WERI-Rb-1 (cell line): ENCODE results near the gene KIAA0319L.

ENCODE experiments used
- DNase-seq: peaks from one replicate; pipeline ENCODE4 v3.0.0-alpha.2; 2020
- H3K27ac ChIP-seq: fragments of 250-450 bp; sonication (Bioruptor Pico); 2 replicates; pipeline ENCODE4 v1.5.1; 2020; ENCODE audit warnings: mild to moderate bottlenecking, moderate library complexity
- H3K27me3 ChIP-seq: fragments of 250-450 bp; sonication (Bioruptor Pico); 2 replicates; pipeline ENCODE4 v1.5.1; 2021; ENCODE audit warnings: mild to moderate bottlenecking, low read depth, moderate library complexity; ENCODE audit not compliant: insufficient read depth, severe bottlenecking
- H3K36me3 ChIP-seq: fragments of 250-450 bp; sonication (Bioruptor Pico); 2 replicates; pipeline ENCODE4 v1.5.1; 2020; ENCODE audit warnings: mild to moderate bottlenecking, moderate library complexity
- H3K4me3 ChIP-seq: 2 replicates; pipeline ENCODE4 v1.5.1; 2011; ENCODE audit warnings: low read depth, mild to moderate bottlenecking, control low read depth, low read length
- H3K9me3 ChIP-seq: fragments of 250-450 bp; sonication (Bioruptor Pico); 2 replicates; pipeline ENCODE4 v1.5.1; 2021; ENCODE audit warnings: mild to moderate bottlenecking, moderate library complexity; ENCODE audit not compliant: severe bottlenecking
- TF ChIP-seq, protein P1 (sequence below): IDR thresholded peaks from 2 replicates; pipeline ENCODE4 v1.5.1; 2011; ENCODE audit warnings: low read depth, mild to moderate bottlenecking, control low read depth, inconsistent platforms, low read length

Gene KIAA0319L

DNA sequence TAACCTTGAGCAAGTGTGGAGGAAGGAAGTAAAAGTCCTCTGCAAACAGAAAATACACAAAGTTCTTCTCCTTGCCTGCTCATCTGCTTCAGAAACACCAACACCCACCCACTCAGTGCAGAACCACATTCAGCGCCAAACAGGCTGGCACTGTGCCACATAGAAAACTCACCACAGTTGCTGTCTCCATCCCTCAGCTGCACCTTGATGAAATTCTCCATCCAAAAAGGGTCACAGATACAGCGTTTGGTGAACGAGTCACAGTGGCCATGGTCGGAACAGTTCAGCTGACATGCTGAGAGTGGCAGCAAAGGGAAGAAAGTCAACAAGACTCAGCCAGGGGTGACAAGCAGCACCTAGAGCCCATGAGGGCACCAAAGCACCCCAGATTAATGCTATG, 114.5 kb downstream of the KIAA0319L start:
- peaks cover 65% of the 10 kb centered on the region for H3K36me3 ChIP-seq

DNA sequence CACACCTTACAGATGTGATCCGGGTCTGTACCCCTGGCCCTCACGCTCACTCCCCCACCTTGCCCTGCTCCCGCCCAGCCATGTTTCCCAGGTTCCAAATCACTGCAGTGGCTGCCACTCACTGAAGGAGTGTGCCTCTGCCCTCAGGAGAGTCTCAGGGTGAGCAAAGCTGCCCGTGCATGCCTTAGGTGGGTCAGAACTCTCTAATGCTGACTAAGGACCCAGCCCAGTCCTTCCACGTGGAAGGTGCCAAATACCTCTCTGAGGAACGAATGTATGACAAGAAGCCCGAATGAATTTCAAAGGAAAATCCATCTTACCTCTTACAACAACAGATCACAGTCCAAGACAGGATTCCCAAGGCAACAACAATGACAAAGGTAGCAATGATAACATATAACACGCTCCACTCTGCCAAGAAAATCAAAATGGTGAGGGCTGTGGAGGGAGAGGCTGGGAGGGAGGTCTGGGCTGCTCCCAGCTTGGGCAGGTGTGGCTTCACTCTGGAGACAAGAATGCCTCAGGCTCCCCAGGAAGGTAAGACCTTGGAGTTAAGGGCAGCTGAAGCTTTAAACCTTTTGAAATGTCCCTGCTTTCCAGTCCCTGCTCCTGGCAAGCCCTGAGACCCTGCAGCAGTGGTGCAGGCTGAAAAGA, 115.2 kb downstream of the KIAA0319L start:
- H3K9me3 ChIP-seq = no peaks in the 10 kb centered on the region
- no peaks in the 10 kb centered on the region for H3K27me3 ChIP-seq
- H3K36me3 ChIP-seq = peaks cover 64% of the 10 kb centered on the region
- DNase-seq = no peak
- TF ChIP-seq, protein P1, sequence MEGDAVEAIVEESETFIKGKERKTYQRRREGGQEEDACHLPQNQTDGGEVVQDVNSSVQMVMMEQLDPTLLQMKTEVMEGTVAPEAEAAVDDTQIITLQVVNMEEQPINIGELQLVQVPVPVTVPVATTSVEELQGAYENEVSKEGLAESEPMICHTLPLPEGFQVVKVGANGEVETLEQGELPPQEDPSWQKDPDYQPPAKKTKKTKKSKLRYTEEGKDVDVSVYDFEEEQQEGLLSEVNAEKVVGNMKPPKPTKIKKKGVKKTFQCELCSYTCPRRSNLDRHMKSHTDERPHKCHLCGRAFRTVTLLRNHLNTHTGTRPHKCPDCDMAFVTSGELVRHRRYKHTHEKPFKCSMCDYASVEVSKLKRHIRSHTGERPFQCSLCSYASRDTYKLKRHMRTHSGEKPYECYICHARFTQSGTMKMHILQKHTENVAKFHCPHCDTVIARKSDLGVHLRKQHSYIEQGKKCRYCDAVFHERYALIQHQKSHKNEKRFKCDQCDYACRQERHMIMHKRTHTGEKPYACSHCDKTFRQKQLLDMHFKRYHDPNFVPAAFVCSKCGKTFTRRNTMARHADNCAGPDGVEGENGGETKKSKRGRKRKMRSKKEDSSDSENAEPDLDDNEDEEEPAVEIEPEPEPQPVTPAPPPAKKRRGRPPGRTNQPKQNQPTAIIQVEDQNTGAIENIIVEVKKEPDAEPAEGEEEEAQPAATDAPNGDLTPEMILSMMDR = no peak
- no peak overlapping the region for H3K27ac ChIP-seq
- no peak overlapping the region for H3K4me3 ChIP-seq

More for the DNA sequence above, 114.5 kb downstream of the KIAA0319L start:
- H3K27ac ChIP-seq = no peak overlapping the region
- no peaks in the 10 kb centered on the region for H3K9me3 ChIP-seq
- no peak for DNase-seq
- no peak overlapping the region for H3K4me3 ChIP-seq
- no peaks in the 10 kb centered on the region for H3K27me3 ChIP-seq
- TF ChIP-seq, protein P1 = no peak

DNA sequence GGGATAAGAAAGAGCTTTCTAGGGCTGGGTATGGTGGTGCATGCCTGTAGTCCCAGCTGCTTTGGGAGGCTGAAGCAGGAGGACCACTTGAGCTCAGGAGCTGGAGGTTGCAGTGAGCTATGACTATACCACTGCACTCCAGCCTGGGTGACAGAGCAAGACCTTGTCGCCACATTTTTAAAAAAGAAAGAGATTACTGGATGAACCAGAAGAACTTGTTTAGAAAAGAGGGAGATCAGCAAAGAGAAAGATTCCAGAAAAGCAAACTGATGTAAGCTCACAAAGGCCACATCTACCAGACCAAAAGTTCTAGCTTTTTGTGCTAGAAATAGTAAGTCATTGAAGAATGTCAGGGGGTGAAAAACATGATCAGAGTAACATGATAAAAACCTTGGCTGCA, 117.6 kb downstream of the KIAA0319L start:
- Histone ChIP-seq H3K4me3 (no peak overlapping the region), H3K27ac (no peak overlapping the region), H3K27me3 (no peaks in the 10 kb centered on the region), H3K36me3 (peaks cover 68% of the 10 kb centered on the region), H3K9me3 (no peaks in the 10 kb centered on the region)
- DNase-seq = no peak
- TF ChIP-seq, protein P1 = no peak

DNA sequence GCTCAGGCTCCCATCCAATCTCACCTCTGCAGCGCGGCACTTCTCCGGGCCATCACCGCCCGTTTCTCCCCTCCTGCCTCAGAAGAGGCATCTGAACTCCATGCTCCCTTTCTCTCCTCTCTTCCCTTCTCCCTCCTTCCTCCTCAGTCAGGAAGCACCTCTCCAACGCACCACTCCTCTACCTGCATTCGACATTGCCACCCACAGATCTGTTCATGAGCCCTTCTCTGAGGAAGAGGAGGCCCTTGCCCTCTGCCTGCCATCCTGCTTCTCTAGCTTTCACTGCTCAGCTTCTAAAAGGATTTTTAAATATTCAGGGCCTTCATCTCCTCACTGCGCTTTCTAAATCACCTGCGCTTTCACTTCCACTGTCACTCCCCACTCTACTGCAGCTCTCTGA, 120.0 kb downstream of the KIAA0319L start:
- H3K27ac ChIP-seq = no peak overlapping the region
- no peaks in the 10 kb centered on the region for H3K9me3 ChIP-seq
- DNase-seq = no peak
- no peaks in the 10 kb centered on the region for H3K27me3 ChIP-seq
- H3K36me3 ChIP-seq = peaks cover 53% of the 10 kb centered on the region
- TF ChIP-seq, protein P1 = no peak
- H3K4me3 ChIP-seq = no peak overlapping the region

DNA sequence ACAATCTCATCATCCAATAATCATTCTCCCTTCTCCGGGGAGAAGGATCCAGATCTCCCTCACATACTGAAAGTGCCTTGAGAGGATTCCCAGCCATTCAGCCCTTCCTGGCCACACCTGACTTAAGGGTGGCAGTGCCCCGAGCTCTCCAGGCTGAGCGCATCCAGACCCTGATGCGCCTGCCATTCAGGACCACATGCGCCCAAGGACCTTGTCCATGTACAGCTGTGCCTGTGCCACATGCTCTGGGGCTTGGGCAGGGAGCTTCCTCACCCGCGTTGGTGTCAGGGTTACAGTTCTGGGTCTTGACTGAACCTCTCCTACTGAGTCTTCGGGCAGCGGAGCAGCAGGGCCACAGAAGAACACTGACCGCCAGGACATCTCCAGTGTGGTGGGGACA, 121.1 kb downstream of the KIAA0319L start:
- H3K36me3 ChIP-seq = peaks cover 41% of the 10 kb centered on the region
- H3K9me3 ChIP-seq = no peaks in the 10 kb centered on the region
- TF ChIP-seq, protein P1 = no peak
- DNase-seq = no peak
- H3K4me3 ChIP-seq = no peak overlapping the region
- no peak overlapping the region for H3K27ac ChIP-seq
- no peaks in the 10 kb centered on the region for H3K27me3 ChIP-seq

DNA sequence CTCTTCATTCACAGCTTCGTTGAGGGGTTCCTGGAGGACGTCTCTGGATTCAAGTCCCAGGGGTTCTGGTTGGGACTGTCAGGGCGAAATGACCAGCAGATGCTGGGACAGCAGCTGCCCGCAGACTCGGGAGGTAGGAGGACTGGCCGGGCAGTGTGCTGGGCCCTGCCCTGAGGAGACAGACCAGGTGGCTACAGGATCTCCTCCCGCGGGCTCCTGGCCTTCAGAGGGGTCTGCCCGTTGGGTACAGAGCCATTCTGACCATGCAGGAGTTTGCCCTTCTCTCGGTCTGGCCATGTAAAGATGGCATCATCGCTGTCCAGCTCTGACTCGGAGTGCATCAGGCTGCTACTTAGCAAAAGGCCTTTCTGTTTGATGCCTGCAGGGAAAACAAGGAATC, 122.5 kb downstream of the KIAA0319L start:
- no peaks in the 10 kb centered on the region for H3K9me3 ChIP-seq
- H3K27ac ChIP-seq = no peak overlapping the region
- TF ChIP-seq, protein P1 = no peak
- H3K27me3 ChIP-seq = no peaks in the 10 kb centered on the region
- no peak for DNase-seq
- peaks cover 28% of the 10 kb centered on the region for H3K36me3 ChIP-seq
- no peak overlapping the region for H3K4me3 ChIP-seq
